HUES6 (cell line): ENCODE data around the gene SLC34A3.

Experiments used
- H3K27ac ChIP-seq: 2 replicates; pipeline ENCODE4 v1.7.0; 2013; ENCODE audit warnings: low read depth, mild to moderate bottlenecking, low read length, inconsistent platforms
- H3K27me3 ChIP-seq: 2 replicates; pipeline ENCODE4 v1.6.1; 2013; ENCODE audit warnings: low read length; ENCODE audit not compliant: control insufficient read depth, insufficient read depth
- H3K36me3 ChIP-seq: 2 replicates; pipeline ENCODE4 v1.6.1; 2013; ENCODE audit warnings: low read length; ENCODE audit not compliant: control insufficient read depth, insufficient read depth
- H3K4me1 ChIP-seq: 2 replicates; pipeline ENCODE4 v1.6.1; 2013; ENCODE audit warnings: low read length; ENCODE audit not compliant: control insufficient read depth, insufficient read depth
- H3K4me3 ChIP-seq: 2 replicates; pipeline ENCODE4 v1.5.1; 2013; ENCODE audit warnings: low read depth, low read length
- H3K9ac ChIP-seq: one replicate; pipeline ENCODE4 v1.6.1; 2013; ENCODE audit warnings: mild to moderate bottlenecking, low read length
- H3K9me3 ChIP-seq: 2 replicates; pipeline ENCODE4 v1.6.1; 2013; ENCODE audit warnings: low read depth, low read length; ENCODE audit not compliant: control insufficient read depth, insufficient read depth

SLC34A3 gene

GRCh38 chr9:137226338-137227053 is 4.2 kb upstream of the SLC34A3 start:
- H3K36me3 ChIP-seq, result no peaks in the 10 kb centered on the region
- H3K4me3 ChIP-seq, result no peak overlapping the region
- H3K27ac ChIP-seq, result no peak overlapping the region
- H3K9ac ChIP-seq, result peak overlapping the region; percentile 17
- peaks cover 9% of the 10 kb centered on the region for H3K27me3 ChIP-seq
- no peaks in the 10 kb centered on the region for H3K9me3 ChIP-seq
- peaks cover 15% of the 10 kb centered on the region for H3K4me1 ChIP-seq

GRCh38 chr9:137227054-137227852 is 3.4 kb upstream of the SLC34A3 start, which contains the start of gene RNF224:
RNF224 (plus strand) TSS chr9:137227502; CDS start chr9:137228336, 834 bp downstream.
- Histone ChIP-seq H3K4me3 (no peak within 1 kb of the TSS), H3K36me3 (no peaks in the 10 kb centered on the region), H3K9ac (peak within 1 kb of the TSS; percentile 17), H3K9me3 (no peaks in the 10 kb centered on the region), H3K27ac (no peak within 1 kb of the TSS), H3K4me1 (peaks cover 15% of the 10 kb centered on the region), H3K27me3 (peaks cover 9% of the 10 kb centered on the region)

- Histone ChIP-seq H3K27me3 (peaks cover 1% of the 10 kb centered on the region; the same call in 1 of the 2 replicates), H3K9ac (no peak overlapping the region), H3K27ac (no peak overlapping the region), H3K36me3 (no peaks in the 10 kb centered on the region), H3K9me3 (no peaks in the 10 kb centered on the region), H3K4me3 (no peak overlapping the region), H3K4me1 (peaks cover 11% of the 10 kb centered on the region)
These were observed 2.7 kb upstream of the SLC34A3 start for GRCh38 chr9:137227853-137228505.

- no peaks in the 10 kb centered on the region for H3K27me3 ChIP-seq
- no peak overlapping the region for H3K9ac ChIP-seq
- H3K4me1 ChIP-seq, result peaks cover 10% of the 10 kb centered on the region
- no peak overlapping the region for H3K4me3 ChIP-seq
- H3K36me3 ChIP-seq, result no peaks in the 10 kb centered on the region
- no peak overlapping the region for H3K27ac ChIP-seq
- no peaks in the 10 kb centered on the region for H3K9me3 ChIP-seq
These were observed 2.2 kb upstream of the SLC34A3 start for GRCh38 chr9:137228506-137228967.

- Histone ChIP-seq H3K4me3 (no peak overlapping the region), H3K36me3 (no peaks in the 10 kb centered on the region), H3K9ac (no peak overlapping the region), H3K27me3 (no peaks in the 10 kb centered on the region), H3K27ac (no peak overlapping the region), H3K4me1 (peaks cover 10% of the 10 kb centered on the region), H3K9me3 (no peaks in the 10 kb centered on the region)
These were observed 1.5 kb upstream of the SLC34A3 start for GRCh38 chr9:137228968-137229896.

- no peaks in the 10 kb centered on the region for H3K36me3 ChIP-seq
- H3K9me3 ChIP-seq, result no peaks in the 10 kb centered on the region
- H3K27ac ChIP-seq, result no peak overlapping the region
- H3K27me3 ChIP-seq, result no peaks in the 10 kb centered on the region
- H3K9ac ChIP-seq, result no peak overlapping the region
- peaks cover 10% of the 10 kb centered on the region for H3K4me1 ChIP-seq
- H3K4me3 ChIP-seq, result no peak overlapping the region
These were observed 597 bp upstream of the SLC34A3 start for GRCh38 chr9:137229903-137230704.

- peaks cover 17% of the 10 kb centered on the region for H3K4me1 ChIP-seq
These were observed 805 bp downstream of the SLC34A3 start for GRCh38 chr9:137231372-137232039.

GRCh38 chr9:137232101-137232500 is 1.4 kb downstream of the SLC34A3 start:
- no peaks in the 10 kb centered on the region for H3K27me3 ChIP-seq
- H3K4me1 ChIP-seq, result peaks cover 21% of the 10 kb centered on the region
- no peak overlapping the region for H3K9ac ChIP-seq
- H3K36me3 ChIP-seq, result no peaks in the 10 kb centered on the region
- no peaks in the 10 kb centered on the region for H3K9me3 ChIP-seq
- H3K27ac ChIP-seq, result no peak overlapping the region
- H3K4me3 ChIP-seq, result no peak overlapping the region

More at GRCh38 chr9:137231372-137232039, 805 bp downstream of the SLC34A3 start:
- Histone ChIP-seq H3K27ac (no peak overlapping the region), H3K27me3 (no peaks in the 10 kb centered on the region), H3K36me3 (no peaks in the 10 kb centered on the region), H3K4me3 (no peak overlapping the region), H3K9me3 (no peaks in the 10 kb centered on the region), H3K9ac (no peak overlapping the region)

- Histone ChIP-seq H3K36me3 (no peaks in the 10 kb centered on the region), H3K27ac (no peak overlapping the region), H3K4me1 (peaks cover 21% of the 10 kb centered on the region), H3K27me3 (no peaks in the 10 kb centered on the region), H3K9me3 (no peaks in the 10 kb centered on the region), H3K4me3 (no peak overlapping the region), H3K9ac (no peak overlapping the region)
These were observed 1.8 kb downstream of the SLC34A3 start for GRCh38 chr9:137232510-137232909.
